Dedifferentiated amniotic fluid mesenchymal stem cell (primary cell): Measurements from ENCODE around the gene NOTCH2.

Source experiments
- DNase-seq: peaks from one replicate; pipeline ENCODE4 v3.0.0-alpha.2; 2016; ENCODE audit errors: extremely low spot score

NOTCH2 gene

GRCh38 chr1:119878171-119878570 is 191.3 kb downstream of the NOTCH2 start:
- no peak for DNase-seq

GRCh38 chr1:119874186-119874585 is 195.3 kb downstream of the NOTCH2 start:
- DNase-seq, result no peak

GRCh38 chr1:119873135-119874015 is 196.1 kb downstream of the NOTCH2 start:
- no peak for DNase-seq

- DNase-seq, result no peak
Observed at GRCh38 chr1:119871881-119872280, 197.6 kb downstream of the NOTCH2 start.

- peak; percentile 69 for DNase-seq
Observed at GRCh38 chr1:119870917-119871596, 198.4 kb downstream of the NOTCH2 start.

GRCh38 chr1:119869995-119870394 is 199.5 kb downstream of the NOTCH2 start:
- DNase-seq, result no peak

GRCh38 chr1:119868176-119868575 is 201.3 kb downstream of the NOTCH2 start:
- no peak for DNase-seq

- DNase-seq, result no peak
Observed at GRCh38 chr1:119866451-119866850, 203.0 kb downstream of the NOTCH2 start.

- DNase-seq, result no peak
Observed at GRCh38 chr1:119865627-119866026, 203.8 kb downstream of the NOTCH2 start.

- DNase-seq, result no peak
Observed at GRCh38 chr1:119862276-119862675, 207.2 kb downstream of the NOTCH2 start.
